AG09319 (cell line): ENCODE measurements around the gene HHIP.
"Not testable (repeated sequence)": the region's sequence is repeated elsewhere in the genome, so short reads cannot be mapped to it uniquely, and the experiment has no call there.

Experiments used
- DNase-seq: peaks from one replicate; pipeline ENCODE4 v3.0.0-alpha.2; 2010; ENCODE audit warnings: low read depth; ENCODE audit errors: extremely low read depth
- CTCF ChIP-seq: IDR thresholded peaks from 2 replicates; pipeline ENCODE4 v1.5.1; 2011; ENCODE audit warnings: low read depth, mild to moderate bottlenecking, inconsistent platforms, low read length, moderate library complexity

HHIP gene

GRCh38 chr4:144754562-144755410 lies 108.8 kb downstream of the HHIP start:
- peak; percentile 57 for TF ChIP-seq CTCF
- DNase-seq = no peak

- TF ChIP-seq CTCF = no peak
- no peak for DNase-seq
These were observed 112.0 kb downstream of the HHIP start for GRCh38 chr4:144757969-144758368.

GRCh38 chr4:144768809-144769208 lies 122.9 kb downstream of the HHIP start:
- not testable (repeated sequence) for DNase-seq

GRCh38 chr4:144778364-144778763 lies 132.4 kb downstream of the HHIP start:
- DNase-seq = no peak
- no peak for TF ChIP-seq CTCF

- no peak for DNase-seq
- TF ChIP-seq CTCF = no peak
These were observed 136.4 kb downstream of the HHIP start for GRCh38 chr4:144782345-144782744.

GRCh38 chr4:144785961-144786360 lies 140.0 kb downstream of the HHIP start:
- no peak for DNase-seq
- no peak for TF ChIP-seq CTCF

GRCh38 chr4:144787365-144788258 lies 141.7 kb downstream of the HHIP start:
- DNase-seq = peak; percentile 2
- peak; percentile 49 for TF ChIP-seq CTCF
